T-helper 17 cell (primary cell): ENCODE results near the gene TMEM144. TPM values are rescaled to one million over a fixed set of nuclear protein-coding genes. Genes with fewer than 3 reads are reported as not detected.

Experiments
- ATAC-seq: fragments of 150-1000 bp; cut with Tn5 transposase; 2 replicates; pipeline ENCODE4 v1.10.0; 2021; ENCODE audit warnings: mild to moderate bottlenecking, moderate library complexity
- DNase-seq, 3 donors: peaks; one replicate each; pipeline versions ENCODE4 v3.0.0 to v3.0.0-alpha.2; 2020 to 2021
- H3K9me3 ChIP-seq: one replicate; pipeline ENCODE4 v1.7.0; 2013; ENCODE audit warnings: low read length, mild to moderate bottlenecking; ENCODE audit not compliant: control insufficient read depth, poor library complexity, severe bottlenecking
- H3K27ac Mint-ChIP-seq: one replicate; pipeline ENCODE4 v1.8.0; 2022; ENCODE audit warnings: mild to moderate bottlenecking, moderate library complexity, mixed read lengths
- H3K27me3 Mint-ChIP-seq: one replicate; pipeline ENCODE4 v1.8.0; 2022; ENCODE audit warnings: mixed read lengths
- H3K36me3 Mint-ChIP-seq: one replicate; pipeline ENCODE4 v1.8.0; 2022; ENCODE audit warnings: low read depth, mixed read lengths
- H3K4me1 Mint-ChIP-seq: one replicate; pipeline ENCODE4 v1.8.0; 2022; ENCODE audit warnings: mild to moderate bottlenecking, mixed read lengths
- H3K4me3 Mint-ChIP-seq: one replicate; pipeline ENCODE4 v1.8.0; 2022; ENCODE audit warnings: mild to moderate bottlenecking, moderate library complexity, mixed read lengths
- total RNA-seq, 4 donors: library from RNA in 2 of 4; stranded (reverse) in 2 of 4; gene quantifications; one replicate each; pipeline ENCODE4 v1.2.3 and lab custom pipeline; 2022 to 2026

The TMEM144 gene
- total RNA-seq (under 1 TPM in 1 of 2 donors, not detected in 1; 0.50 TPM), total RNA-seq (lab: John Stamatoyannopoulos, UW) (0 reads per million in 2 donors)

GRCh38 chr4:158209825-158210807 lies at the start of gene TMEM144:
Gene TMEM144, plus strand, starts transcription at chr4:158210486. Its CDS starts 2,182 bp downstream, at chr4:158212668.
- ATAC-seq (peak; percentile 81), DNase-seq (no peak)
- peak within 1 kb of the TSS; percentile 75 for H3K4me3 Mint-ChIP-seq
- H3K27ac Mint-ChIP-seq = no peak within 1 kb of the TSS
- H3K27me3 Mint-ChIP-seq = peaks cover 34% of the 10 kb centered on the region
- H3K4me1 Mint-ChIP-seq = peaks cover 7% of the 10 kb centered on the region
- H3K9me3 ChIP-seq = no peaks in the 10 kb centered on the region
- peaks cover 3% of the 10 kb centered on the region for H3K36me3 Mint-ChIP-seq

- Mint-ChIP-seq H3K27ac (no peak overlapping the region), H3K4me1 (no peaks in the 10 kb centered on the region), H3K36me3 (peaks cover 2% of the 10 kb centered on the region), H3K27me3 (peaks cover 14% of the 10 kb centered on the region), H3K4me3 (no peak overlapping the region)
- no peak for ATAC-seq
- no peak for DNase-seq
- no peaks in the 10 kb centered on the region for H3K9me3 ChIP-seq
Observed at GRCh38 chr4:158161551-158162354, 48.5 kb upstream of the TMEM144 start.

GRCh38 chr4:158162631-158163030 lies 47.7 kb upstream of the TMEM144 start:
- no peak overlapping the region for H3K4me3 Mint-ChIP-seq
- no peaks in the 10 kb centered on the region for H3K4me1 Mint-ChIP-seq
- no peak overlapping the region for H3K27ac Mint-ChIP-seq
- peaks cover 14% of the 10 kb centered on the region for H3K27me3 Mint-ChIP-seq
- H3K36me3 Mint-ChIP-seq = peaks cover 2% of the 10 kb centered on the region
- no peak for ATAC-seq
- no peak for DNase-seq
- H3K9me3 ChIP-seq = no peaks in the 10 kb centered on the region

DNA sequence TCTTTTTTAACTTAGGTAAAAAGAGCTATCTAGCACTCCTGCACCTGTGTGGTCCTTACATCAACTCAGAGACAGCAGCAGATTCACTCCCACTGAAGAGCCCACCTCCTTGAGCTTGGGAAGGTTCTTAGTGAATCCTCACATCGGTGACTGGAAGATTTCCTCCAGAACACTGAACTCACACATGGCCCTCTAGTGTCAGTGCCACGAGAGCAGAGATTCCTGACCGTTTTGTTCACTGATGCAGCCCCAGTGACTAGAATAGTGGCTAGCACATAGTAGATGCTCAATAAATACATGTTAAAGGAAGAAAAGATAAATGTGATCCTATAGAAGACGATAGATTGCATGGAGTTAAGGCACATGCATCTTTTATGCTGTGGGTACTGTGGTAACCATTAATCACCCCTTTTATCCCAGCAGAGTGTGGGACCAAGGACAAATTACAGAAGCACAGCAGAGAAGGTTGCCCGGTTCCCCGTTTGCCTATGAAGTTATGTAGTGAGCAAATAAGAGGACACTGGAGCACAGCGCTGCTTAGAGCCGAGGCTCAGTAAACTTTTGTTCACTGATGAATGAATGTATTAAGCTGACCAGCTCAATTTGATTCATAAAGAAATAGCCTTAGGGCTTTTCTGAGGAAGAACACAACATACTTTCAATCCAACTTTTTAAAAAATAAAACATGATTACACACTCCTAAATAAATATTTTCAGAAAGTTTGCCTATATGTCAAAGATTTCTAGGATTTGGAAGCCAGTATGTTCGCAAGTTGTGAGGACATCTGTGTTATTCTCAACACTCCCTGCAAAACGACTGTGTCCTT lies 46.1 kb upstream of the TMEM144 start:
- Mint-ChIP-seq H3K4me3 (no peak overlapping the region), H3K4me1 (no peaks in the 10 kb centered on the region), H3K27ac (no peak overlapping the region), H3K27me3 (peaks cover 14% of the 10 kb centered on the region), H3K36me3 (peaks cover 2% of the 10 kb centered on the region)
- no peaks in the 10 kb centered on the region for H3K9me3 ChIP-seq
- ATAC-seq (no peak), DNase-seq (no peak)

DNA sequence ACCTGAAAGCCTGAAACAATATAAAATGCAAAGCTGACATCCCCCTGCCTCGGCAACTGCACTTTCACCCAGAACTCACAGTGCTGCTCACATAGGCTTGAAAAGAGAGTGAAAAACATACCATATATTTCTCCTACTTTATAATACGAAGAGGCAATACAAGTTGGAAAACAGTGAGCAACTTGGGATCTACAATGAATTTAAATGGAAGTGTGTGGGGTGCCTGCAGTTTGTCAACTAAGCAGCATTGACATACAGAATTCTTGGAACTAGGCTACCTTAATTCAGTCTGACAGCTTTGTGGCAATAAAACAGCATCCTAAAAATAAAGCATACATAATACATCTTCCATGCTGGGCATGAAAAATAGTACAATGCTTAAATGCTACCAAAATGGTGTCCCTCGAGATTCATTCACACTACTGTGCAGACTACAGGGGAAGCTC lies 45.5 kb upstream of the TMEM144 start:
- Mint-ChIP-seq H3K27ac (no peak overlapping the region), H3K27me3 (peaks cover 19% of the 10 kb centered on the region), H3K36me3 (peaks cover 2% of the 10 kb centered on the region)

GRCh38 chr4:158166701-158167100 lies 43.6 kb upstream of the TMEM144 start:
- DNase-seq = no peak
- Mint-ChIP-seq H3K27me3 (peaks cover 34% of the 10 kb centered on the region), H3K4me1 (peaks cover 5% of the 10 kb centered on the region), H3K4me3 (no peak overlapping the region), H3K27ac (no peak overlapping the region), H3K36me3 (peaks cover 2% of the 10 kb centered on the region)
- ATAC-seq = no peak
- H3K9me3 ChIP-seq = no peaks in the 10 kb centered on the region

More for the DNA sequence above, 45.5 kb upstream of the TMEM144 start:
- no peak for ATAC-seq
- no peaks in the 10 kb centered on the region for H3K4me1 Mint-ChIP-seq
- H3K4me3 Mint-ChIP-seq = no peak overlapping the region
- no peaks in the 10 kb centered on the region for H3K9me3 ChIP-seq
- no peak for DNase-seq

- Mint-ChIP-seq H3K27me3 (peaks cover 40% of the 10 kb centered on the region), H3K36me3 (peaks cover 2% of the 10 kb centered on the region), H3K27ac (no peak overlapping the region), H3K4me1 (peaks cover 12% of the 10 kb centered on the region), H3K4me3 (no peak overlapping the region)
- H3K9me3 ChIP-seq = no peaks in the 10 kb centered on the region
- ATAC-seq (no peak), DNase-seq (no peak)
Observed at GRCh38 chr4:158168606-158169005, 41.7 kb upstream of the TMEM144 start.

- Mint-ChIP-seq H3K4me1 (peaks cover 12% of the 10 kb centered on the region), H3K27me3 (peaks cover 40% of the 10 kb centered on the region), H3K4me3 (no peak overlapping the region), H3K36me3 (peaks cover 2% of the 10 kb centered on the region), H3K27ac (no peak overlapping the region)
- no peaks in the 10 kb centered on the region for H3K9me3 ChIP-seq
- DNase-seq (no peak), ATAC-seq (no peak)
Observed at GRCh38 chr4:158169506-158169905, 40.8 kb upstream of the TMEM144 start.

DNA sequence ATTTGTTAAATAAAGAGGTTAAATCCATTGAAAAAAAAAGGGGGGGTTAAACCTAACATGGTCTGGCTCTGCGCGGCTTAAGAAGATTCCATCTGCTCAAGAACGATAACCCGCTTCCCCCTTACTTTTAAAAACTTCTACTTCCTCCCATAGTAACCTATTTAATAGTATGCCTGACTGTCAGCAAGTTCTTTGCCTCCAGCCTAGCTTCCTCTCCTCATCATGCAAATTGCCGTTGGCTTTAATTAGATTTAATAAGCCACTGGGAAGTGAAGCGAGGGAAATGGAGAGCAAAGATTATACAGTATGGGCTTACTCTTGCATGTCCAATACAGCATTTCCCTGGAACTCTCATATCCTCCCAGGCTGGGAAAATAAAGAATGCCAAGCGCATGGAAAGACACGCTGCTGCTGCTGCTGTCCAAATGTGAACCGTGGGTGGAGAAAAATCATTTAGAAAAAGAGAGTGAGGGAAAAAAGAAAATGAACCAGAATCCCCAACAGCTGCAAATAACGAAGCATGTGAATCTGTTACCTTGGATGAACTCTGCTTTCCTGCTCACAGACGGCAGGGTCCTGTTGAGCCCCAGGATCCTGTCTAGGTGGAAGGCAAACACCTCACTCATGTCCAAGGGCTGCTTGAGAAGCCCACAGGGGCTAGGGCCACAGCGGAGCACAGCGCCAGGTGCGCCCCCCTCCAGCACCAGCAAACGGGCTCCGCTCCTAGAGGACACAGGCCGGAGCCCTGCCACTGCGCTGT lies 40.2 kb upstream of the TMEM144 start:
- Mint-ChIP-seq H3K36me3 (peaks cover 2% of the 10 kb centered on the region), H3K27ac (no peak overlapping the region), H3K4me1 (peaks cover 12% of the 10 kb centered on the region), H3K4me3 (no peak overlapping the region), H3K27me3 (peaks cover 40% of the 10 kb centered on the region)
- no peak for DNase-seq
- no peaks in the 10 kb centered on the region for H3K9me3 ChIP-seq
- no peak for ATAC-seq

- H3K27ac Mint-ChIP-seq = no peak overlapping the region
- H3K4me3 Mint-ChIP-seq = no peak overlapping the region
- ATAC-seq (no peak), DNase-seq (no peak)
- peaks cover 2% of the 10 kb centered on the region for H3K36me3 Mint-ChIP-seq
- peaks cover 12% of the 10 kb centered on the region for H3K4me1 Mint-ChIP-seq
- H3K9me3 ChIP-seq = no peaks in the 10 kb centered on the region
- H3K27me3 Mint-ChIP-seq = peaks cover 41% of the 10 kb centered on the region
Observed at GRCh38 chr4:158170691-158171561, 39.4 kb upstream of the TMEM144 start.
